22Rv1 (cell line): Measurements from ENCODE around the gene CDC23.

Experiments
- ZFX ChIP-seq: fragments of 450-650 bp; IDR thresholded peaks from 2 replicates; pipeline ENCODE4 v1.6.1; 2017; ENCODE audit warnings: antibody characterized with exemption, borderline replicate concordance
- TF ChIP-seq, protein P1 (sequence below): fragments of 450-650 bp; IDR thresholded peaks from 2 replicates; pipeline ENCODE4 v1.5.1; 2017; ENCODE audit warnings: mild to moderate bottlenecking

DNA sequence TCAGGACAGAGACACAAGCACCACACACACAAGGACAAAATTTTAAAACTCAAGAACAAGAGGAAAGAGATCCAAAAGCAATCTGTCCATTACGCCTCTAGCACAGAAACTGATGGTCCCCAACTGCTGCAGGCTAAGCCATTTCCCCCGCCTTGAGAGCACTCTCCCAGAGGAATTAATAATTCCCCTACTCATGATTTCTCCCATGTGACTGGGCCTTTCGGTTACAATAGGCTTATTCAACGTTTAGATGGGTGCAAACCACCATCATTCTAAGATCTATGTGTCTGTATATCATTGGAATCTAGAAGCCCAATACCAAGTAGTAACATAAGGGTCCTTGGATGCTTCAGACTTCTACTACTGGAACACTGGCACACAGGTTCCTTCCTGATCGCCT lies 53.5 kb downstream of the CDC23 start:
- TF ChIP-seq, protein P1, sequence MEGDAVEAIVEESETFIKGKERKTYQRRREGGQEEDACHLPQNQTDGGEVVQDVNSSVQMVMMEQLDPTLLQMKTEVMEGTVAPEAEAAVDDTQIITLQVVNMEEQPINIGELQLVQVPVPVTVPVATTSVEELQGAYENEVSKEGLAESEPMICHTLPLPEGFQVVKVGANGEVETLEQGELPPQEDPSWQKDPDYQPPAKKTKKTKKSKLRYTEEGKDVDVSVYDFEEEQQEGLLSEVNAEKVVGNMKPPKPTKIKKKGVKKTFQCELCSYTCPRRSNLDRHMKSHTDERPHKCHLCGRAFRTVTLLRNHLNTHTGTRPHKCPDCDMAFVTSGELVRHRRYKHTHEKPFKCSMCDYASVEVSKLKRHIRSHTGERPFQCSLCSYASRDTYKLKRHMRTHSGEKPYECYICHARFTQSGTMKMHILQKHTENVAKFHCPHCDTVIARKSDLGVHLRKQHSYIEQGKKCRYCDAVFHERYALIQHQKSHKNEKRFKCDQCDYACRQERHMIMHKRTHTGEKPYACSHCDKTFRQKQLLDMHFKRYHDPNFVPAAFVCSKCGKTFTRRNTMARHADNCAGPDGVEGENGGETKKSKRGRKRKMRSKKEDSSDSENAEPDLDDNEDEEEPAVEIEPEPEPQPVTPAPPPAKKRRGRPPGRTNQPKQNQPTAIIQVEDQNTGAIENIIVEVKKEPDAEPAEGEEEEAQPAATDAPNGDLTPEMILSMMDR = no peak
- TF ChIP-seq ZFX = no peak
